Mesenchymal stem cell (in vitro differentiated cells and primary cell): ENCODE results near the gene CAMK2D.

Experiments
- DNase-seq: peaks from one replicate; pipeline ENCODE4 v3.0.0-alpha.2; 2013
- H2AFZ ChIP-seq: one replicate; pipeline ENCODE4 v1.6.1; 2013; ENCODE audit warnings: low read depth, mild to moderate bottlenecking, control low read depth, inconsistent platforms, low read length, moderate library complexity
- H2AK5ac ChIP-seq: 2 replicates; pipeline ENCODE4 v1.6.1; 2013; ENCODE audit warnings: low read length, moderate library complexity, mild to moderate bottlenecking, inconsistent platforms; ENCODE audit not compliant: severe bottlenecking
- H2BK120ac ChIP-seq: one replicate; pipeline ENCODE4 v1.6.1; 2013; ENCODE audit warnings: low read depth, mild to moderate bottlenecking, inconsistent platforms, low read length, moderate library complexity
- H2BK12ac ChIP-seq, 2 experiments: one replicate each; pipeline ENCODE4 v1.6.1; 2013; ENCODE audit warnings: inconsistent platforms in 2 of 2, low read length in 2 of 2, mild to moderate bottlenecking in 2 of 2, moderate library complexity in 2 of 2, control low read depth in 1 of 2
- H2BK15ac ChIP-seq: one replicate; pipeline ENCODE4 v1.6.1; 2013; ENCODE audit warnings: mild to moderate bottlenecking, low read depth, inconsistent platforms; ENCODE audit not compliant: poor library complexity, severe bottlenecking
- H2BK5ac ChIP-seq: 2 replicates; pipeline ENCODE4 v1.6.1; 2013; ENCODE audit warnings: low read depth, mild to moderate bottlenecking, low read length, control low read depth, inconsistent platforms; ENCODE audit not compliant: poor library complexity, severe bottlenecking
- H3K14ac ChIP-seq, 2 experiments: one replicate each; pipeline ENCODE4 v1.6.1; 2013; ENCODE audit warnings: inconsistent platforms in 2 of 2, low read length in 2 of 2, control low read depth in 1 of 2, mild to moderate bottlenecking in 1 of 2, moderate library complexity in 1 of 2
- H3K18ac ChIP-seq, 2 experiments: one replicate each; pipeline ENCODE4 v1.6.1; 2013; ENCODE audit warnings: inconsistent platforms in 2 of 2, low read length in 2 of 2, control low read depth in 1 of 2, low read depth in 1 of 2, mild to moderate bottlenecking in 1 of 2
- H3K23ac ChIP-seq, 2 experiments: one replicate each; pipeline ENCODE4 v1.6.1; 2013; ENCODE audit warnings: inconsistent platforms in 2 of 2, low read length in 2 of 2, mild to moderate bottlenecking in 2 of 2, moderate library complexity in 2 of 2, control low read depth in 1 of 2
- H3K27ac ChIP-seq: 2 replicates; pipeline ENCODE4 v1.5.1; 2013; ENCODE audit warnings: mild to moderate bottlenecking, moderate library complexity, low read length, control low read depth, inconsistent platforms; ENCODE audit not compliant: poor library complexity, severe bottlenecking
- H3K27me3 ChIP-seq, 2 experiments: 2 replicates each; pipeline versions ENCODE4 v1.6.1 to v1.7.0; 2013; ENCODE audit warnings: low read length in 2 of 2, mild to moderate bottlenecking in 2 of 2, moderate library complexity in 2 of 2, control low read depth in 1 of 2, inconsistent platforms in 1 of 2; ENCODE audit not compliant: control insufficient read depth in 1 of 2, insufficient read depth in 1 of 2
- H3K36me3 ChIP-seq, 2 experiments: 2 replicates each; pipeline versions ENCODE4 v1.6.1 to v1.7.0; 2013; ENCODE audit warnings: low read length in 2 of 2, control low read depth in 1 of 2, inconsistent platforms in 1 of 2, low read depth in 1 of 2, mild to moderate bottlenecking in 1 of 2; ENCODE audit not compliant: insufficient read depth in 2 of 2, control insufficient read depth in 1 of 2
- H3K4ac ChIP-seq, 2 experiments: one replicate each; pipeline ENCODE4 v1.6.1; 2013; ENCODE audit warnings: inconsistent platforms in 2 of 2, low read length in 2 of 2, mild to moderate bottlenecking in 2 of 2, moderate library complexity in 2 of 2, control low read depth in 1 of 2, low read depth in 1 of 2
- H3K4me1 ChIP-seq: 2 replicates; pipeline ENCODE4 v1.6.1; 2013; ENCODE audit warnings: low read depth, low read length, control low read depth; ENCODE audit not compliant: control insufficient read depth, insufficient read depth
- H3K4me2 ChIP-seq: 2 replicates; pipeline ENCODE4 v1.6.1; 2013; ENCODE audit warnings: low read length, mild to moderate bottlenecking, inconsistent platforms; ENCODE audit not compliant: poor library complexity, severe bottlenecking
- H3K4me3 ChIP-seq, 2 experiments: 2 replicates each; pipeline versions ENCODE4 v1.5.1 to v1.7.0; 2013; ENCODE audit warnings: low read length in 2 of 2, mild to moderate bottlenecking in 2 of 2, control low read depth in 1 of 2, low read depth in 1 of 2; ENCODE audit not compliant: insufficient read depth in 1 of 2
- H3K79me1 ChIP-seq: replicated peaks from 2 replicates; pipeline ENCODE4 v1.6.1; 2013; ENCODE audit warnings: mild to moderate bottlenecking, control low read depth, low read length, inconsistent platforms; ENCODE audit not compliant: poor library complexity, severe bottlenecking
- H3K9ac ChIP-seq: 2 replicates; pipeline ENCODE4 v1.7.0; 2013; ENCODE audit warnings: mild to moderate bottlenecking, low read length, moderate library complexity
- H3K9me3 ChIP-seq: 2 replicates; pipeline ENCODE4 v1.7.0; 2013; ENCODE audit warnings: mild to moderate bottlenecking, low read length; ENCODE audit not compliant: control insufficient read depth
- H4K8ac ChIP-seq: one replicate; pipeline ENCODE4 v1.6.1; 2013; ENCODE audit warnings: inconsistent platforms, mild to moderate bottlenecking, low read length, moderate library complexity
- H4K91ac ChIP-seq: one replicate; pipeline ENCODE4 v1.6.1; 2013; ENCODE audit warnings: mild to moderate bottlenecking, low read length, inconsistent platforms
- WGBS: methylation state at CpG from one replicate; pipeline ENCODE4 v1.1.7; 2013; ENCODE audit warnings: mixed read lengths; 5-methylcytosine and 5-hydroxymethylcytosine counted together

CAMK2D gene

DNA sequence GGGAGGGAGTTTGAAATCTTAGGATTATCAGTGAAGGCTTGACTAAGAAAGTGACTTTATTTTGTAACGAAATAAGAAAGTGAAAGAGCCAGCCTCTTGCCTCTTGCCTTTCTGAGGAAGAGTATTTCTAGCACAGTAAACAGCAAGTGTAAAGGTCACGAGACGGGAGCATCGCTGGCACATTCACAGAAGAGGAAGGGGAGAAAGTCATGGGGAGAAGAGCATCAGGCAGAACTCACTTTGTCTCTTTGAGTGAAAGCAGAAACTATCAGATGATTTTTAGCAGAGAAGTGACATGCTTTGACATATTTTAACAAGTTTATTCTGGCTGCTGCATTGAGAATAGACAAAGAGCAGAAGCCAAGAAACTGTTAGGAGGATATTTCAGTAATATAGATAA lies 313.8 kb downstream of the CAMK2D start:
- H2AK5ac ChIP-seq = no peak overlapping the region
- H2BK15ac ChIP-seq = no peak overlapping the region
- H3K36me3 ChIP-seq = peaks cover 0 to 32% of the 10 kb centered on the region in 2 experiments
- H3K27me3 ChIP-seq = no peaks in the 10 kb centered on the region
- H2BK5ac ChIP-seq = no peak overlapping the region
- H3K14ac ChIP-seq = no peak overlapping the region
- H3K27ac ChIP-seq = no peak overlapping the region
- peak overlapping the region; percentile 90 for H3K9ac ChIP-seq
- H4K8ac ChIP-seq = no peak overlapping the region
- H3K9me3 ChIP-seq = peaks cover 4% of the 10 kb centered on the region
- DNase-seq = peak; percentile 61
- H3K18ac ChIP-seq = no peak overlapping the region
- no peak overlapping the region for H2BK120ac ChIP-seq
- H3K4me3 ChIP-seq = no peak overlapping the region
- H3K79me1 ChIP-seq = peaks cover 4% of the 10 kb centered on the region
- no peak overlapping the region for H2AFZ ChIP-seq
- H3K4me1 ChIP-seq = peaks cover 2% of the 10 kb centered on the region
- H3K23ac ChIP-seq = no peak overlapping the region
- no peak overlapping the region for H2BK12ac ChIP-seq
- WGBS = 41% methylated on average over 4 of the region's 4 CpGs
- H3K4ac ChIP-seq = no peak overlapping the region
- no peak overlapping the region for H3K4me2 ChIP-seq
- no peak overlapping the region for H4K91ac ChIP-seq

- Histone ChIP-seq H3K4ac (no peak overlapping the region), H3K79me1 (peaks cover 4% of the 10 kb centered on the region)
- 83% methylated on average over 2 of the region's 3 CpGs for WGBS
Observed at GRCh38 chr4:113447061-113447460, 314.5 kb downstream of the CAMK2D start.

DNA sequence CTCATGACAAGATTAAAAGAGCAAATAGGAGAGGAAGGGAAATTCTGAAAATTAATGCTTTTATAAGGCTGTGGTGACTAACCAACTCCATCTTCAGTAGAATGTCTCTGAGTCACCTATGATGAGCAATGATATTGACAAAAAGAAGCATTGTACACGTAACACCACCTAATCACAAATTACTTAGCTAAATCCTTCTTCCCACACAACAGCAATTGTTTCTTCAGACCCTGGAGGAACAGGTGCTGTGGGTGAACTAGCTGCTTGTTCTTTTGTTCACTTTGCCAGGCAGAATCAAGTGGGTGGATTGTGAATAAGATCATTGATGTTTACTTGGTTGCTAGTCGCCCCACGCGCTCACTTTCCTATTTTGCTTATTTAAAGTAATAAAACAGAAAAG lies 315.5 kb downstream of the CAMK2D start:
- Histone ChIP-seq H2BK15ac (no peak overlapping the region), H3K18ac (peak overlapping the region in 1 of 2 experiments; percentile 83), H4K8ac (no peak overlapping the region), H3K4ac (no peak overlapping the region), H3K23ac (no peak overlapping the region), H3K36me3 (peaks cover 0 to 16% of the 10 kb centered on the region in 2 experiments), H3K4me1 (peaks cover 2% of the 10 kb centered on the region), H3K9ac (peak overlapping the region; percentile 90), H3K9me3 (peaks cover 4% of the 10 kb centered on the region), H2BK12ac (no peak overlapping the region), H2BK5ac (no peak overlapping the region), H3K4me2 (no peak overlapping the region), H4K91ac (no peak overlapping the region), H2AK5ac (no peak overlapping the region), H3K27me3 (no peaks in the 10 kb centered on the region), H2AFZ (no peak overlapping the region), H2BK120ac (no peak overlapping the region), H3K14ac (no peak overlapping the region), H3K79me1 (peaks cover 4% of the 10 kb centered on the region), H3K27ac (no peak overlapping the region), H3K4me3 (no peak overlapping the region)
- DNase-seq = peak; percentile 64
- 67% methylated on average over 1 of the region's 4 CpGs for WGBS

More at GRCh38 chr4:113447061-113447460, 314.5 kb downstream of the CAMK2D start:
- Histone ChIP-seq H3K14ac (no peak overlapping the region), H3K4me2 (no peak overlapping the region), H3K23ac (no peak overlapping the region), H3K18ac (peak overlapping the region in 1 of 2 experiments; percentile 3), H3K36me3 (peaks cover 0 to 27% of the 10 kb centered on the region in 2 experiments), H2AFZ (no peak overlapping the region), H3K27ac (no peak overlapping the region), H2AK5ac (no peak overlapping the region), H3K27me3 (no peaks in the 10 kb centered on the region), H4K91ac (no peak overlapping the region), H3K9ac (peak overlapping the region; percentile 90), H4K8ac (no peak overlapping the region), H3K9me3 (peaks cover 4% of the 10 kb centered on the region), H2BK120ac (no peak overlapping the region), H3K4me3 (no peak overlapping the region), H2BK15ac (no peak overlapping the region), H2BK12ac (peak overlapping the region in 1 of 2 experiments; percentile 27), H3K4me1 (peaks cover 2% of the 10 kb centered on the region), H2BK5ac (no peak overlapping the region)
- DNase-seq = peak; percentile 27

DNA sequence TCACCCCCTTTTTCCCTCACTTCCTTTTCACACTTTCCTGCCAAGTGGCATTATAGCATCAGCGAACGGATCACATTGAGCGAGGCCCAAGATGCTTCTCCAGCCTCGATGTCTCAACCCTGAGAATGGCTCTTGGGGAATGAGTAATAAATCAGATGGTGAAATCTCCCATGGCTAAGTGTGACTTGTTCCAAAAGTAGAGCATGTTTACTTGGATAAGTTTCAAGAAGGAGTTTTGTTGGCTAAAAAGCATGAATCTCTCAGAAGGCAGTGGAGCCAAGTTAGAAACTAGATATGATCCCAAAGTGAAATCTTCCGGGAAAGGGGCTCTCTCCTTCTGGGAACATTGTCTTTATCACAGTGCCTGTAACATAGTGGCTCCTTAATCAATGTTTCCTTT lies 316.3 kb downstream of the CAMK2D start:
- peaks cover 0 to 10% of the 10 kb centered on the region in 2 experiments for H3K36me3 ChIP-seq
- no peak overlapping the region for H4K91ac ChIP-seq
- H3K14ac ChIP-seq = no peak overlapping the region
- peak; percentile 90 for DNase-seq
- peaks cover 4% of the 10 kb centered on the region for H3K79me1 ChIP-seq
- H3K4me1 ChIP-seq = peaks cover 2% of the 10 kb centered on the region
- peaks cover 4% of the 10 kb centered on the region for H3K9me3 ChIP-seq
- no peak overlapping the region for H2BK12ac ChIP-seq
- no peak overlapping the region for H3K18ac ChIP-seq
- no peak overlapping the region for H2BK5ac ChIP-seq
- H2AFZ ChIP-seq = no peak overlapping the region
- no peak overlapping the region for H3K4me2 ChIP-seq
- H3K4ac ChIP-seq = no peak overlapping the region
- peak overlapping the region; percentile 90 for H3K9ac ChIP-seq
- H3K27me3 ChIP-seq = no peaks in the 10 kb centered on the region
- no peak overlapping the region for H4K8ac ChIP-seq
- H2BK15ac ChIP-seq = no peak overlapping the region
- peak overlapping the region; percentile 34 for H2BK120ac ChIP-seq
- no peak overlapping the region for H3K27ac ChIP-seq
- no peak overlapping the region for H3K4me3 ChIP-seq
- no peak overlapping the region for H3K23ac ChIP-seq
- WGBS = 41% methylated on average over 5 of the region's 5 CpGs
- no peak overlapping the region for H2AK5ac ChIP-seq
